ENCODE data around the gene SIL1.

Gene SIL1

DNA sequence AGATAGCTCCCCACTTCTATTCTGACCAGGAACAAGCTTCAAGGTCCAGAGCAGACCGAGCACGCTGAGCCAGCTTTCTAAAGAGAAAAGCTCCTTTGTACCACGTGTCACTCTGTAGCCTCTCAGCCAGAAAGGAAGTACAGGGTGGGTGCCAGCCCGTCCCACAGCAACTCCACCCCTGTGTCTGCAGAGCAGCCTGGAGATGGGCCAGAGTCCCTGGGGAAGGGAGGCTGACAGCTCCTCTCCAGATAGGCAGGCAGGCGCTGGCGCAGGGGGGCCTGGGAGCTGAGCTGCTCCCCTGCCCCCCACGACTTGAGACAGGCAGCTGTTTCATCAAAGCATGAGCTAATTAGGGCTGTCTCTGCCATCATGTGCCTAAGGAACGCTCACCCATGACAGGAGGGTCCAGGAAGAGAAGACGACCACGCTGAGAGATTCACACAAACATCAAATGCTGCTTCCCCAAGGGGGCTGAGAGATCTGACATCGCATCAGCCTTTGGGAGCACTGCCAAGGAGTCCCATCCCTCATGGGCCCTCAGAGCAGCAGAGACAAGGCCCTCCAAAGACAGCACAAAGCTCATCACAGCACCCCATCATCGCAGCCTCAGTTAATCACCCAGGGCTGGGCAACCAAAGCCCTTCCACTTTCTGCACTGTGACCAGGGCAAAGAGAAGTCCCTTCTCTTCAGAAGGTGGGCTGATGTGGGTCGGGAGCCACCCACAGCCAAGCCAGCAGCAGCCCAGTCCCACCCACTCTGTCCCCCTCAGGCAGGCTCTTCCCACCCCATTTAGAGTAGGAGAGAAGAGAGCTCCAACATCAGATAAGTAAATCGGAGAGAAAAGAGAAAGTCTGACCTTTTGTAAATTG, 244.5 kb downstream of the SIL1 start:
- DNase-seq, result peak; percentile 65

DNA sequence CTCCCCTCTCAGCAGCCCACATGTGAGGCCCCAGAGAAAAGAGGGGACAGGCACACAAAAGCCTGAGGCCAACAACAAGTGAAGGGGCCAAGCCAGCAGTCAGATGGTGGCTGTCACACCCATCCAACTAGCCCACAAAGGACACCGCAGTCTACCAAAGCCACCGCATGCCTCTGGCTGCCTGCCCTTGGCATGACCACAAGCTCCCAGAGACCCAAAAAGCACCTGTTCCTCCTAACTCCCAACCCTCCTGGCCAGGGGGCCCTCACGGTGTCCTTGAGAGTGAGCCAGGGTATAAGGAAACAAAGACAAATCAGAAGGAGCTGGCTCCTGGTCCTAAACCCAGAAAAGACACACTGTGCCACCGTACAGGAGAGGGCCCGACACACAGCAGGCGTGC, 245.2 kb downstream of the SIL1 start:
- no peak for DNase-seq

DNA sequence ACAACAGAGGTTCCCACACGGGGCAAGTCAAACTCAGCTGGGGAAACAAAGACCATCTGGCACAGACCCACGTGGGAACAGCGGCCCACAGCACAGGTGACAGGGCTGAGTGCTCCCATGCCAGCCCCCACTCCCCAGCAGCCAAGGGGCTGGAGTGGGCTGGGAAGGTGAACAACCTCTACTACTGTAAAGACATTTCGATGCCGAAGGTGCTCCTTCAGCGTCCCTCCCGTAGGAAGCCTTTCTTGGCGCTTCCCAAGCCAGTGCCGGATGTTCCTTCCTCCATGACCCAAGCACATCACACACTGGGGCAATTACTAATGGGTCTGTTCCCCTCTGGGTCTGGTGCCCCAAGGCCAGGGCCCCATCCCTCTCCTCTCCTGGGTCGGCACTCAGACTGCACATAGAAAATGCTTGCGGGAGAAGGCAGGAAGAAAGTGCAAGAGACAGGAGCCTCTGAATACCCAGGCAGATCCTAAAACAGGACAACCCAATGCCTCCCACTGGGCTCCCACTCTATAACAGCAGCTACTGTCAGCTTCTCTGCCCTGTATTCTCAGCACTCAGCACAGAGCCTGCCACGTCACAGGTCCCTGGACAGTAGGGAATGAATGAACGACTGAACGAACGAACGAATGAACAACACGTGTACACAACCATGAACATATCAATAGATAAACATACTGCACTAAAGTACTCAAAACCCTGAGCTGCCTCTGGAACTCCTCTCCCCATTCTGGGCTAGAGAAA, 246.0 kb downstream of the SIL1 start:
- no peak for DNase-seq

DNA sequence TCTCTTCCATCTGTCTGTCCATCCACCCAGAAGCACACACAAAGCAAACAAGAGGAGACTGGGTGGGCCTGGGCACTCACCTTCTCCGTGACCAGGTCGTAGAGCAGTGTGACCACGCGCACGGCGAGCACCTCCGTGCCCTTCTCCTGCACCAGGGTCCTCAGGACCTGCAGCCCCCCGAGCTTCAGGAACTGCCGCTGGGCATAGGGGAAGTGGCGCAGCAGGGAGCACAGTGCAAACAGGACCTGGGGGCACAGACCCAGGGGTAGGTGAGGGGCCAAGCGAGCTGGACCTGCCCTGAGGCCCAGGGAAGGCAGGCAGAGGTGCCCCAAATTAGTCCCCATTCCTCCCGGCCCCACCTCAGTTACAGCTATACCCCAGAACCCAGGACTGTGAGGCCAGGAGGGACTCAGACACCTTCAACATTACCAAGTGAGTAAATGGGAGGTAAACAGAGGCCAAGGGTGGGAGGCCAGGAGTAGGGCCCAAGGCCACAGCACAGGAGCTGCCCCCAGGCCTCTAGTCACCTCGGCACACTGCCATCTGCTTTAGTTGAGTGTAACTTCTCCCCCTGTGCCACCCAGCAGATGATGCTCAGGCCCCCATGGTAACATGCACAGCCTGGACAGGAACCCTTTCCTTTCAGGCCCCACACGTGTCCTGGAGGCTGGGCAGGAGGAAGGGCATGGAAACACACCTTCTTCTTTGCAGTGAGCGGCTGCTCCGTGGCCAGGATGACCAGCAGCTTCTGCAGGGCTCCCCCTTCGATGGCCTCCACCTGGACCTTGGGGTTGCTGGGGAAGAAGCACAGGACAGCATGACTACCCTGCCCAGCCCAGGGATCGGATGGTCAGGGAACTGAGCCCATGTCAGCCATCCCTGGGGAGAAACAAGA, 246.8 kb downstream of the SIL1 start:
- DNase-seq, result no peak

GRCh38 chr5:138950421-138951031, 247.6 kb downstream of the SIL1 start:
- DNase-seq, result no peak

GRCh38 chr5:138949988-138950387, 248.2 kb downstream of the SIL1 start:
- no peak for DNase-seq

- no peak for DNase-seq
These were observed 249.0 kb downstream of the SIL1 start for GRCh38 chr5:138949223-138949574.

DNA sequence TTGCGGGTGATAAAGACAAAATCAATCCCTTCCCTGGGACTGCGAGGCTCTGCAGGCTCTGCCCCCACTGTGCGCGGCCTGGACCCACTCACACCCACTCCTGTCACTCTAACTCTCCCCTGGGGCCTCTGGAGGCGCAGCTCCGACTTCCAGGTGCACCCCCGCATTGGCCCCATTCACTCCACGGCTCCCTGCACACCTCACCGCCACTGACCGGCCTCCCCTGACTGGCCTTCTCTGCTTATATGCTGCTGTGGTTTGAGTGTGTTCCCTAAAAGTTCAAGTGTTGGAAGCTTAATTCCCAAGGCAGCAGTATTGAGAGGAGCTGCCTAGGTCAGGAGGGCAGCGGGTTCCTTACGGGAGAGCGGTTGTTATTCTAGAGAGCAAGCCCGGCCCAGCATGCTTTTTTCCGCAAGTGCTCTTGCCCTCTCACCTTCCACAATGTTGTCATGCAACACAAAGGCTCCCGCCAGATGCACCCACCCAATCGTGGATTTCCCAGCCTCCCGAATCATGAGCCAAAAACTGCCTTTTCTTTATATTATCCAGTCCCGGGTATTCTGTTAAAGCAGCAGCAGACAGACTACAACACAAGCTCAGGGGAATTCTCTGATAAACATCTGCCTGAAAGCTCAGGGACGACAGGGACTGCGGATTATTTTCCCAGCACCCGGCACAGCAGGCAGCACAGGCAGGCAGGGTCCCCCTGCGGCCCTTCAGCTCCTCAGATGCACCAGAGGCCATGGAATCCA, 249.5 kb downstream of the SIL1 start:
- DNase-seq, result no peak

- DNase-seq, result no peak
These were observed 250.4 kb downstream of the SIL1 start for GRCh38 chr5:138947780-138948179.

DNA sequence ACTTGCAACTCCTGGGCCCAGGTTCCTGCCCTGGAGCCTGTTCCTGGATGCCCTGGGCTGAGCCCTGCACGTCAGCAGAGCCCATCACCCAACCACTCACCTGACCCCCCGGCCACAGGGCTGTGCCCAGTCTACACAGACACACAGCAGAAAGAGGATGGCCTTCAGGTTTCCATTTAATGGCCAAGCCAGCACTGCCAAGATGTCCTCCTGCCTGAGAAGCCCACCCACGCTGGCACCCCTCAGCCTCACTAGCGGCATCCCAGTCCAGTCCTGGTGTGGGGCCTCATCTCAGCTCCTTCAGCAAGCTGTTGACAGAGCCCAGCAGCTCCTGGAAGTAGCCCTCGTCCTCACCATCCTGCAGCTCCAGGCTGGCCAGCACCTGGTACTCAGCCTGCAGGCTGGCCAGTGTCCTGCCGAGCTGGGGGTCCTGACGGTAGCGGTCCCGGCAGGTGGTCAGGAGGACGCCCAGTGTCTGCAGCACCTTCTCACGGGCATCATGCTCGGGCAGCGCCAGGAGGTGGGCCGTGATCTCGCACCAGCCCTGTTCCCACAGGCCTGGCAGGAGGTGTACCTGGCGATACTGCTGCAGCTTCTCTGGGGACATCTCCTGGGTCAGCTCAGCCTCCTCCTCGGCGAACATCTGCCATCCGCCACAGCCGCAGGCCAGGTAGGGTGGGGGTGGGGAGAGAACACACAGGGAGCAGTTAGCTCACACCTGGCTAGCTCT, 251.2 kb downstream of the SIL1 start:
- DNase-seq, result no peak

- no peak for DNase-seq
These were observed 251.9 kb downstream of the SIL1 start for GRCh38 chr5:138946241-138946623.

GRCh38 chr5:138945421-138946240, 252.5 kb downstream of the SIL1 start:
- DNase-seq, result no peak

DNA sequence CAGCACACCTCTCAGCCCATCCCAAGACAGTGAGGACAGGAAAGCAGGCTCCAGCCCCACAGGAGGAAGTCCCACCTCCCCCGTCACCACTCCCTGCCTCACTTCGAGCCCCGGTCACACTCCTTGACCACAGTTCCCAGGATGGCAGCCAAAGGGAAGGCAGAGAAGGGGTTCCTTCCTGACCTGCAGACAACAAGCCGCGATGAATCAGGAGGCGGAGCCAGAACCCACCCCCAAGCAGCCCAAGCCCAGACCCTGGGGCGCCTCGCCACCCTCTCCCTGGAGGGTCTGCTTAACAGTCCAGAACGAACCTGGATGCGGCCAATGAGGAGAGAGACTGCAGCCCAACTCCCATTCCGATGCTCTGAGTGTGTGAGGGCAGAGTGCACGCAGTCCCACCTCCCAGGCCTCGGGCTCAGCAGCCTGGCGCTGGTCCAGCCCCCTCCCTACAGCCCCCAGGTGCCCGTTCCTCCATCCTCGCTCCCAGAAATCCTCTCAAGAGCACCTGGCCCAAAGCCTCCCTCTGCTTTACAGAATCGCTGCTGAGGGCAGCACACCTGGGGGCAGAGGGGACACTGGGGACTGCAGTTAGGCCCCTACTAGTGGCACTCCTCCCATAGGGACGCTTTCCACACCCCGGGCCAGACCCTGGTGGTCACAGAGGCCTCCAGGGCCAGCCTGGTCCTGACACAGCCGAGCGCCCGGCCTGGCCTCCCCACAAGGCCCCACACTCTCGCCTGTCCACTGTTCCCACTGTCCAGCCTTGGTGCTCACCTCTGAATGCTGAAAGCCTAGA, 253.4 kb downstream of the SIL1 start:
- DNase-seq, result no peak

DNA sequence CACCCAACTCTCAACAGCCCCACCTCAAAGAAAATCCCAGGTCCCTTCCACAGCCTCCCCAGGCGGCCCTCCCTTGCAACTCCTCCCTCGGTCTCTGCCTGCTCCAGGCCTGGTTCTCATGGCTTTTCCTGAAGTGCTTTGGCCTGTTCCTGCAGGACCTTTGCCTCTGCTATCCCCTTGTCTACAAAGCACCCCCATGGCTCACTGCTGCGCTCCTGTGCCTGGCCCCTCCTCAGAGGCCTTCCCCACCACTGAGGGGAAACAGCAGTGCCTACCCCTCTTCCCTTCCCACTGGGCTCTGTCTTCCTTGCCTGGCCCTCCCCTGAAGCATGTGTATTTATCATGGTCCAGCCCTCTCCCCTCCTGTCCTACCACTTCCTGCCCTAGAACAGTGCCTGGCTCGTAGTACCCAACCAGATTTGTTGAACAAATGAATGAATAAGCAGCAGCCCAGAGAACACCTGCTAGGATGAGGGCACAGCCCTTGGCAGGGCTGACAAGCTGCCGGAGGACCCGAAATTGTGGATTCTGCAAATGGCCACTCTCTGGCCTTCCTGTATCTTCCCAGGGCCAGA, 254.5 kb downstream of the SIL1 start:
- DNase-seq, result no peak

DNA sequence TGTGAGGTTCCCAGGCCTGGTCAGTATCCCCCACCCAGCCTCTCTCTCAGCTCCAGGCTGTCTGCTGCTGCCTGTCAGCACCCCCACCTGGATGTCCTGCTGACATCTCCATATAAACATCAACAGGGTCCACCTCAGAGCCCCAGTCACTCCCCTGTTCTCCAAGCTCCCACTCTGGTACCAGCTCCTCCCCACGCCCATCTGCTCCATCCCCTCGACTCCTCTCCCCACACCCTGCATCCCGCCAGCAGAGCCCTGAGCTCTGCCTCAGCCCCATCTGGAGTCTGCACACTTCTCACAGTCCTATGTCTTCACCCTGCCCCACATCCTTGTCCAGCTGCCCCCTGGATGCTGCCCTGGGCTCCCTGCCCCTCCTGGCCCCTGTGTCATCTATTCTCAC, 255.3 kb downstream of the SIL1 start:
- no peak for DNase-seq

- no peak for DNase-seq
These were observed 256.1 kb downstream of the SIL1 start for GRCh38 chr5:138942066-138942465.

DNA sequence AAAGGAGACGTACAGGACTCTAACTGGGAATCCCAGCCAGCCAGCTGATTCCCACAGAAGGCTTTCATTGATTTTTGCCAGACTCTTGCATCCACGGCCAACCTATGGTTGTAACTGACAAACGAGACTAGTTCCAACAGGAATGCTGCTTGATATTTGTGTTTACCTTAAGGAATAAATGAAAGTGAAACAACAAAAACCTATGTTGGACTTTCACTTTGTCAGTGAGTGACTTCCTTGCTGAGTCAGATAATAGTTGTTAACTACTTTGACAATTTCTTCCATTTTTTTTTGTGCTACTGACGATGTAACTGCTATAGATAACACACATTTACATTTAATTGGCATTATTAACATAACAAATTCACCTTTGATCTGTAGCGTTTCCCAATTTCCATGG, 259.6 kb downstream of the SIL1 start:
- no peak for DNase-seq

GRCh38 chr5:138937392-138938387, 260.5 kb downstream of the SIL1 start:
- no peak for DNase-seq

All from inflammatory macrophage treated with lipopolysaccharide for 4 hours (primary cell).